ENCODE measurements around the gene S100PBP. TPM values are rescaled to one million over a fixed set of nuclear protein-coding genes. Genes with fewer than 3 reads are reported as not detected.

The S100PBP gene
- total and polyA plus RNA-seq, 2 of the 13 experiments (the other 11 are each of a cell fraction or from before 2014, with no cell fraction given) = 20.4 to 26.1 TPM

DNA sequence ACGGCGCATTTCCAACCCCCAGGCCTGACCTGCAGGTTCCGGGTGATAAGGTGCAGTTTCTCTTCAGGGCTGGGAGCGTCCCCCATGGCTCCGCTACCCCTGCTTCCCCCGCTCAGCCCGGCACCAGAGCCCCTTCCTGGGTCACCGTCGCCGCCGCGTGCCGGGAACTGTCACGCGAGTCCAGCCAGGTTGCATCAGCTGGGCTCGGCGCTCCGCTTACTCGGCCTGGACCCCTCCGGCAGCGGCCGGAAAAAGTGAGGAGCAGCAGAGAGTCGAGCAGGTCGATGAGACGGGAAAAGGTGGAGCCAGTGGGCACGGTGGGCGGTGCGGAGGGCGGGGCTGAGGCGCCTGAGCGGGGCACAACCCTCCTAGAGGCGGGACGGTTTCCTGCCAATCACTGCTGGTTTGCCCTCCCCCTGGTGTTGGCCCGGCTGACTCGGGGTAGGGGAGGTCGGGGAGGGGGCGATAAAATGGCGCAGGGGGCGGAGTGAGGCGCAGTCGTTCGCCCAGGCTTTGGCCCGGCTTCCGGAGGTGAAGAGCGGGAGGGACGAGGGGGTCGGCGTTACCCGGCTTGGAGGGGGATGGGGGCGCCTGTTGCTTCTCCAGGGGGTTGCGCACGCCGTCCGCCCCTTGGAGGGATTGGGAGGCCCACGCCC is at the start of gene S100PBP, which contains the start of gene YARS1 (continued):
- peak; percentile 79; the same call in 1 of the 2 replicates for TF ChIP-seq ZNF878 (CRISPR knock-in tag; IDR thresholded peaks at IDR 0.05)
- 0 out of 2 replicates have a peak, but pooled peaks have one; percentile 27 for TF ChIP-seq ZNF652 (CRISPR knock-in tag; IDR thresholded peaks at IDR 0.05; ENCODE audit: borderline replicate concordance, low read depth)
- TF ChIP-seq ZNF83 (CRISPR knock-in tag; IDR thresholded peaks at IDR 0.05; ENCODE audit: borderline replicate concordance) = peak; percentile 30; the same call in 1 of the 2 replicates
- TF ChIP-seq SATB2 (CRISPR knock-in tag; IDR thresholded peaks at IDR 0.05) = no peak; the same call in 1 of the 2 replicates
- no peak for TF ChIP-seq ZKSCAN1 (IDR thresholded peaks at IDR 0.05; ENCODE audit: low read length)
- peak; percentile 95 for TF ChIP-seq SALL1 (CRISPR knock-in tag; IDR thresholded peaks at IDR 0.05)
- peak; percentile 79 for TF ChIP-seq TP53 (CRISPR knock-in tag; conservative IDR thresholded peaks at IDR 0.05)
- no peak for TF ChIP-seq ZFP62 (CRISPR knock-in tag; IDR thresholded peaks at IDR 0.05)
- peak; percentile 62; the same call in 1 of the 2 replicates for TF ChIP-seq ZNF142 (CRISPR knock-in tag; IDR thresholded peaks at IDR 0.05)
- no peak for TF ChIP-seq ZNF530 (CRISPR knock-in tag; IDR thresholded peaks at IDR 0.05; ENCODE audit: low read depth)
- TF ChIP-seq KLF13 (CRISPR knock-in tag; IDR thresholded peaks at IDR 0.05) = no peak
- TF ChIP-seq TGIF2 (CRISPR knock-in tag; IDR thresholded peaks at IDR 0.05) = peak; percentile 100
- peak; percentile 70 for TF ChIP-seq RARA (CRISPR knock-in tag; IDR thresholded peaks at IDR 0.05)
- TF ChIP-seq MAF1 (CRISPR knock-in tag; IDR thresholded peaks at IDR 0.05; ENCODE audit: borderline replicate concordance) = peak; percentile 92; the same call in 1 of the 2 replicates
- TF ChIP-seq ATF7-NPFF (CRISPR knock-in tag; IDR thresholded peaks at IDR 0.05; ENCODE audit: low read depth) = peak; percentile 95
- TF ChIP-seq HDAC6 (IDR thresholded peaks at IDR 0.05; ENCODE audit: low read depth, low read length) = no peak
- TF ChIP-seq RELA (CRISPR knock-in tag; IDR thresholded peaks at IDR 0.05) = peak; percentile 78; the same call in 1 of the 2 replicates
- TF ChIP-seq NKX3-1 (CRISPR knock-in tag; IDR thresholded peaks at IDR 0.05) = no peak
- TF ChIP-seq ZSCAN5A (CRISPR knock-in tag; IDR thresholded peaks at IDR 0.05; ENCODE audit: borderline replicate concordance) = peak; percentile 90
- TF ChIP-seq YEATS2 (CRISPR knock-in tag; IDR thresholded peaks at IDR 0.05; ENCODE audit: borderline replicate concordance) = peak; percentile 93
- TF ChIP-seq, protein P1, sequence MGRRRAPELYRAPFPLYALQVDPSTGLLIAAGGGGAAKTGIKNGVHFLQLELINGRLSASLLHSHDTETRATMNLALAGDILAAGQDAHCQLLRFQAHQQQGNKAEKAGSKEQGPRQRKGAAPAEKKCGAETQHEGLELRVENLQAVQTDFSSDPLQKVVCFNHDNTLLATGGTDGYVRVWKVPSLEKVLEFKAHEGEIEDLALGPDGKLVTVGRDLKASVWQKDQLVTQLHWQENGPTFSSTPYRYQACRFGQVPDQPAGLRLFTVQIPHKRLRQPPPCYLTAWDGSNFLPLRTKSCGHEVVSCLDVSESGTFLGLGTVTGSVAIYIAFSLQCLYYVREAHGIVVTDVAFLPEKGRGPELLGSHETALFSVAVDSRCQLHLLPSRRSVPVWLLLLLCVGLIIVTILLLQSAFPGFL (CRISPR knock-in tag; IDR thresholded peaks at IDR 0.05) = no peak
